Fibroblast of skin of left quadriceps (primary cell): ENCODE data around the gene MEIOSIN.
"Not testable (repeated sequence)": the region's sequence is repeated elsewhere in the genome, so short reads cannot be mapped to it uniquely, and the experiment has no call there.

Experiments used
- DNase-seq, 2 experiments: peaks; one replicate each; pipeline ENCODE4 v3.0.0-alpha.2; 2013; ENCODE audit warnings: low read depth in 2 of 2

Gene MEIOSIN

DNA sequence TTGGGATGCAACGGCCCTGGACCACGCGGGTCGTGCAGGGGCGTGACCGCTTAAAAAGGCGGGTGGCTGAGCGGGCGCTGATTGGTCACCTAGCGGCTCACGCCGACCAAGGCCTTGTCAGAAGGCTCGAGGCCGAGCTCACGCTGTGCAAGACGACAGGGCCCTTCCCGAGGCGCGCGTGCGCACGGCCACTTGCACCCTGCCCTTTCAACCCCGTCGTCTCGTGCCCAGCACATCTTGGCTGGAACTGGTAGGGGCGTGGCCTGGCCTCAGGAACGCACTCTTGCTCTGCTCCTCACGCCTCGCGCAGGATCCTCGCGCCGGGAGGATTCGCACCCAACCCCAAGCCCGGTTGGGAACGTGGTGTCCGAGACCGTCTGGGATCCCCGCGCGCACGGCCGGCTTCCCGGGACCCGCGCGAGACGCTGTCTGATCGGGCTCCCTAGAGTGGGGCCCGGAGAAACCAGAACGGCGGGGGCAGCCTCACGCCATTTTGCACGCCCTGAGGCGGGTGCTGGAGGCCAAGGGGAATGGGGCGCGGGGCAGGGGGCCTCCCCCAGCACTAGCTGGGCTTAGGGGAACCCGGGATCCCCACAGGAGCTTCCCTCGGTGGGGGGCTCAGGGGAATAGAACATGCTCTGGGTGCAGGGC is at the start of gene MEIOSIN:
Gene MEIOSIN (plus strand): TSS at position 280 of the 651 bp plus-strand sequence. CDS start 1,938 bp downstream, outside the sequence.
- DNase-seq: no peak

DNA sequence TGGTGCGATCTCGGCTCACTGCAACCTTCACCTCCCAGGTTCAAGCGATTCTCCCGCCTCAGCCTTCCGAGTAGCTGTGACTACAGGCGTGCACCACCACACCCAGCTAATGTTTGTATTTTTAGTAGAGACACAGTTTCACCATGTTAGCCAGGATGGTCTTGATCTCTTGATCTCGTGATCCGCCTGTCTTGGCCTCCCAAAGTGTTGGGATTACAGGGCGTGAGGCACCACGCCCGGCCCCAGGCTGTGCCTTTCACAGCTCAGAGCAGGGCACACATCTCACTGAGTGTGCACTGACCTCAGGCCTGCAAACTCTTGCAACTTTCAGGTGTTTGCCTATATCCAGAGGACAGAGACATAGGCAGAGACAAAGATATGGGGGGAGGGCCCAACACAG is 48.2 kb upstream of the MEIOSIN start:
- not testable (repeated sequence) for DNase-seq

GRCh38 chr19:45687599-45687998 is 45.6 kb upstream of the MEIOSIN start:
- DNase-seq: no peak

DNA sequence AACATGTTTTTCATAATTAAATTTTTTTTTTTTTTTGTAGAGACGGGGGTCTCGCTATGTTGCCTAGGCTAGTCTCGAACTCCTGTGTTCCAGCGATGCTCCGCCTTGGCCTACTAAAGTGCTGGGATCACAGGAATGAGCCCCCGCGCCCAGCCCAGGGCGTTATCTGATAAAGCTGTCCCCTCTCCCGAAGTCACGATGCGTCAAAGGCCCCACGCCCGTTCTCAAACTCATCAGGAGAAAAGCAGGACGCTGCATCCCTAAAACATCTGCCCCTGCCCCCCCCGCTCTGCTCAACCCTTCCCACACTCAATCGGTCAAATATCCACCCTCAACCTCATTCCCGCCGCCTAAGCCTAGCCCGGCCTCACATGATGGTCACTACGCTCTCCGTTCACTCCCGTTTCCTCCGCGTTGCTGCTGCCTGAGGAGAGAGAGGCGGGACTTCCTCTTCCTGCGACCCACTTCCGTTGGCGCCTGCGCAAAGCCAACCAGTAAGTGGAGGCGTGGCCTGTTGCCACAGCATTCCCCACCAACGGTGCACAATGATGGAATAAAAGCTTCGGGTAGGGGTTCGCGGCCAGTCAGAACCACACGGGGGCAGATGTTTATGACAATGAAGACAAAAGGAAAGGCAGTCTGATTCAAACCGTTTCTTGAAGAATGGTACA is 41.6 kb upstream of the MEIOSIN start, which contains the start of gene SNRPD2:
Gene SNRPD2 (minus strand): TSS at position 438 of the 671 bp plus-strand sequence. CDS start 65 bp downstream, at position 373.
- peak; percentile 85 for DNase-seq

DNA sequence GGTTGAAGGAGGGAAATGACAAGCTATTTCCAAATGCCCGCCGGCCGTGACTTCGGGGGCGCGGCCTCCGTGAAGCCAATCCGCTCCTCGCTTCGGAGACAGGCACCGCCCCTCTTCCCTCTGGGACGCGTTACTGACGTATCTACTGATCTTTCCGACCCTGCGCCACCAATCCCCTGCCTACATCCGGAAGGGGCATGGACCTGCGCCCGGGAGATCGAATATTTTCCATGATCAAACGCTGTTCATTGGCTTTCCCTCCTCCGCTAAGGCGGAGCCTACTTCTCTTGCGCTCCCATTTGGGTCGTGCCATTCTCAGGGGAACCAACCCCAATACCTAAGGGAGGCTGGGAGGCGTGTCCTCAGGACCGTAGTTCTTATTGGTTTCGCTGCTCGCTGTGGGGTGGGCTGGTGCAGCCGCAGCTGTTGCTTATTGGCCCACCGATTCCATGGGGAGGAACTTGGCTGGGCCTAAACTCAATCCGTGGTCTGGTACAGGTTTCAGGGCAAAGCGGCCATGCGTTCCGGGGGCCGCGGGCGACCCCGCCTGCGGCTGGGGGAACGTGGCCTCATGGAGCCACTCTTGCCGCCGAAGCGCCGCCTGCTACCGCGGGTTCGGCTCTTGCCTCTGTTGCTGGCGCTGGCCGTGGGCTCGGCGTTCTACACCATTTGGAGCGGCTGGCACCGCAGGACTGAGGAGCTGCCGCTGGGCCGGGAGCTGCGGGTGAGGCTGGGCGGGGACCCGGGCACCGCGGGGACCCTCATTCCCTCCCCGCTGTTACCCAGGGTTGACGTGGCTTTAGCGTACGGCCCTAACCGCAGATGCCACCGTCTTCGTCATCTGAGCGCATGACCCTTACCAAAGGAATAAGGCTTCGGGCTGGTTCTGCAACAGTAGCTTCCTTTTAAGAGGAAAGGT is 40.8 kb upstream of the MEIOSIN start, which contains the start of gene QPCTL:
Gene QPCTL (plus strand): TSS at position 480 of the 919 bp plus-strand sequence. CDS start 38 bp downstream, at position 518.
- DNase-seq: peak; percentile 99

DNA sequence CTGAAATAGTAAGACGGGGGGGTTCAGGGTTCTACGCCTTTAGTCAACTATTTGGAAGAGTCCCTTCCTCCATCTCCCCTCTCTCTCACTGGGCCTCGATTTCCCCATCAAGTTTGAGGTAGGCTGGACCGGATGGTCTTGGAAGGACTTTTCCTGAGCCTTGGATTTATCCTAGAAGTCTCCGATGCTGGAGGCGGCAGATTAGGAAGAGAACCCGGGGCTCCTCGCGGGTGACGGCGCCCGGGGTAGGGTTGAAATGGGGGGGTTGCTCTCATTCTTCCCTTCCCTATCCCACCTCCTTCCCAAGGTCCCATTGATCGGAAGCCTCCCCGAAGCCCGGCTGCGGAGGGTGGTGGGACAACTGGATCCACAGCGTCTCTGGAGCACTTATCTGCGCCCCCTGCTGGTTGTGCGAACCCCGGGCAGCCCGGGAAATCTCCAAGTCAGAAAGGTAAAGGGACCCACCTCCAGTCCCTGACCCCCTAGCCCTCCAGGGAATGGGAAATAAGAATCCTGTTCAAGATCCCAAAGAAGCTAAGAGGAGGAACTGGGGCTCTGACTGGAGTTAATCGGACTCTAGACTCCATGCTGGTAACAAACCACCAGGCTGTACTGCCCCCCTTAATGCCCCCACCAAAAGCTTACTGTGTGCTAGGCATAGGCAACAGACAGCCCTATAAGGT is 40.0 kb upstream of the MEIOSIN start:
- DNase-seq: no peak

- DNase-seq: no peak
Observed at GRCh38 chr19:45701676-45702075, 31.6 kb upstream of the MEIOSIN start.

DNA sequence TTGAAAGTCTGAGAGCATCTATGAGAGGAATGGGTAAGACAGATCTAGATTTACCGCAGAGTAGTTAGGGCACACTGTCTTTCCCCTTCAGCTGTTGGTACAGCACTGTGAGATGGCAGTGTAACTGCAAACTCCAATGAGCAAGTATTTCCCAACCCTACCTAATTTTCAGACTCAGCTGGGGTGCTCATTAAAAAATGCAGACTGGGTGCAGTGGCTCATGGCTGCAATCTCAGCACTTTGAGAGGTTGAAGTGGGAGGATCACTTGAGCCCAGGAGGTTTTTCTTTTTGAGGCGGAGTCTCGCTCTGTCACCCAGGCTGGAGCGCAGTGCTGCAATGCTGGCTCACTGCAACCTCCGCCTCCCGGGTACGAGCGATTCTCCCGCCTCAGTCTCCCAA is 28.1 kb upstream of the MEIOSIN start:
- no peak for DNase-seq

GRCh38 chr19:45705710-45706415 is 27.4 kb upstream of the MEIOSIN start:
- DNase-seq: no peak

GRCh38 chr19:45710356-45711130 is 22.7 kb upstream of the MEIOSIN start:
- DNase-seq: no peak

DNA sequence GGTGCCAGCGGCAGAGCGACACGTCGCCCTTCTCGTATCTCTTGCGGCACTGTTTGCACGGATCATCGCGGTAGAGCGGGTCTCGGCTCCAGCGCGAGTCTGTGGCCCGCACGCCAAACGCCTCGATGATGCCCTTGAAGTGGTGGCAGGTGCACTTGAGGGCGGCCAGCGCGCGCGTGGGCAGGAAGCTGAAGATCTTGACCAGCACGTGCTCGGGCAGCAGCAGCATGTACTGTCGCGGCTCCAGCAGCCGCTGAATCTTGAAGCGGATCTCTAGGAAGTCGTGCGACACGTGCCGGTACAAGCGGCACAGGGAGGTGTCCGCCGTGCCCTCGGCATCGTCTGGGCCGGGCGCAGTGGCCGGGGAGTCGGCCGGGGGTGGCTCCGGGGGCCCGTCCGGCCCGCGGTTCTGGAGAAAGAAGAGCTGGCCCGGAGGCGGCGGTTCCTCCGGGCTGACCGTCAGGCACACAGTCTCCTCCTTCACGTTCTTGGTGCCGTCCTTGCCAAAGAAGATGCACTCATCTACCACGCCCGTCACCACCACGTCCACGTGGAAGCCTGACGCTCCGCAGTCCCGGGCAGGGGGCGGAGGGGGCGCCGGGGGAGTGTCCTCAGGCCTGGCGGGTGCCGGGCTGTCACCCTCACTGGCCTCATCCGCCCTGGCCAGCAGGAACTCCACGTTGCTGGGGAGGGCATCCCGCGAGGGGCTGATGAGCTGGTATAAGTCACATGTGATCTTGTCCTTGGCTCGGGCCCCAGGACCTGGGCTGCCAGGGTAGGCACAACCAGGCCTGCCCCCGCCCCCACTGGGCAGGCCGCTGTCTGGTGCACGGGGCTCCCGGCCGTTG is 21.2 kb upstream of the MEIOSIN start:
- no peak for DNase-seq

DNA sequence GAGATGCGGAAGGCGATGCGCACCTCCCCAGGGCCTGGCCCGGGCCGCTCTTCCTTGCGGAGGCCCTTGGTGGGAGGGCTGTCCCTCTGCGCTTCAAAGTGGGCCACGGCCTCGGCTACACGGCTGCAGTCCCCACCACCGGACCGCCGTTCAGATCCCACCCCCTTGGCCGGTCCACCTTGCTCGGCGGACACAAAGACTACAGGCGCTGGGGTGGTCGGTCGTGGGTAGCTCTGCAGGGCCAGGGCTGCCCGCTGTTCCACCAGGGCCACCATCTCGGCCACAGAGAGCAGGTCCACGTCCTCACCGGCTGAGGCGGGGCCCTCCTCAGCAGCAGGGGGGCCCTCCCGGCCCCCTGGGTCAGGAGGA is 20.6 kb upstream of the MEIOSIN start:
- no peak for DNase-seq

DNA sequence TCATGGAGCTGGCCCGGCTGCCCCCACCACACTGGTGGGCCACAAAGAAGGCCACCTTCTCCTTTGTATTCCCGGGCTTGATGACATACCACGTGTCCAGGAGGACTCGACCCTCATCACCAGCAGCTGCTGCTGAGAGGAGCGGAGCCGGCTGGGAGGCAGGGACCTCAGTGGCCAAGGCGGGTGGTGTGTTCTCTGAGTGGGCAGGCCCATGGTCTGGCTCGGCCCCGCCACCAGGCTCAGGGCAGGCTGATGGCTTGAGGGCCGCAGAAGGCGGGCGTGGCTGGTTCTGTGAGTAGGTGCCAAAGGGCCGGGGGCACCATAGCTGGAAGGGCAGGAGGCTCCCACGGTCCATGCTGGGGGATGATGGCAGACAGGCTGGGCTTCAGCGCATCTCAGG is 20.1 kb upstream of the MEIOSIN start:
- no peak for DNase-seq

GRCh38 chr19:45715139-45715538 is 18.1 kb upstream of the MEIOSIN start:
- no peak for DNase-seq

DNA sequence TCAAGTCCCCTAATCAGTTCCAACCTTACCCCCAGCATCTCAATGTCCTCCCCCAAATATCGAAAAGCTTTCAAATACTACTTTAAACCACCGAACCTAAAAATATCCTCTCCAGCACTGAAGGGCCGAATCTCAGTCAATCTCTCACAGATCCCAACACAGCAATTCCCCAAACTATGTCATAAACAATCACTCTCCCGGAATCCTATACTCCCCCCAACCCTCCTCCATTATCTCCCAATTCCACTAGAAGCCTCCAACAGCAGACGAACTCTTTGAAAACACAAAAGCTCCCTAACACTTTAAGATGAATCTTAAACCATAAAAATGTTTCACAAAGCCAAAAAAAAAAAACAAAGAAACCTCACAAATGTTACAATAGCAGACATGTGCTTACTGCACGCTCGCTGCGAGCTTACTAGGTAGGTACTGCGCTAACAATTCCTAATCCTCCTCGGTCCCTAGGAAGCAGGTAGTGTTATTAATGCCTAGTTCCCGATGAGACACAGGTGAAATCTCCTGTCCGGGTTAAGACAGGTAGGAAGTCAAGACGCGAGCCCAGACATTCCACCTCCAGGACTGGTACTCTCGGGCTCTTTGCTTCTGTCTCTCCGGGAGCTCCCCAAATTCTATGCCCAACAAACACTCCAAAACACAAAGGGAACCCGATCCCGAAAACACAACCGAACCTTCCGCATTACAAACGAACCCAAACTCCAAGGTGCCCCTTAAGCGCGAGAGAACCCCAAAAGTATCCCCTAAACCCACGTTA is 16.7 kb upstream of the MEIOSIN start:
- no peak for DNase-seq

- DNase-seq: peak; percentile 97 to 98
Observed at GRCh38 chr19:45717131-45717982, 15.9 kb upstream of the MEIOSIN start.

- DNase-seq: no peak
Observed at GRCh38 chr19:45717983-45718650, 15.1 kb upstream of the MEIOSIN start.
